Glutamatergic neuron (in vitro differentiated cells): ENCODE results near the gene NDUFV1. TPM values are rescaled to one million over a fixed set of nuclear protein-coding genes. Genes with fewer than 3 reads are reported as not detected.

Source experiments
- DNase-seq: peaks from one replicate; pipeline ENCODE4 v3.0.0; 2022
- H3K27ac Mint-ChIP-seq: one replicate; pipeline ENCODE4 v1.8.0; 2020; ENCODE audit warnings: mild to moderate bottlenecking, mixed read lengths, inconsistent platforms; ENCODE audit not compliant: unreplicated experiment
- H3K27me3 Mint-ChIP-seq: one replicate; pipeline ENCODE4 v1.8.0; 2020; ENCODE audit warnings: mild to moderate bottlenecking, moderate library complexity, mixed read lengths, inconsistent platforms; ENCODE audit not compliant: unreplicated experiment
- H3K36me3 Mint-ChIP-seq: one replicate; pipeline ENCODE4 v1.8.0; 2020; ENCODE audit warnings: mild to moderate bottlenecking, mixed read lengths, inconsistent platforms; ENCODE audit not compliant: unreplicated experiment
- H3K4me1 Mint-ChIP-seq: one replicate; pipeline ENCODE4 v1.8.0; 2020; ENCODE audit warnings: mild to moderate bottlenecking, low read depth, mixed read lengths, inconsistent platforms; ENCODE audit not compliant: unreplicated experiment
- H3K4me3 Mint-ChIP-seq: one replicate; pipeline ENCODE4 v1.8.0; 2020; ENCODE audit warnings: mild to moderate bottlenecking, mixed read lengths, inconsistent platforms; ENCODE audit not compliant: unreplicated experiment
- H3K9me3 Mint-ChIP-seq: one replicate; pipeline ENCODE4 v1.8.0; 2020; ENCODE audit warnings: mild to moderate bottlenecking, moderate library complexity, mixed read lengths, inconsistent platforms; ENCODE audit not compliant: unreplicated experiment
- total RNA-seq: library from RNA; stranded (reverse); fragmentation: NEBNext Ultra II Directional; extraction: Animal tissue kit (Norgen Biotek cat#: 25700); gene quantifications from one replicate; pipeline ENCODE4 v1.2.1, GENCODE V29; 2021; ENCODE audit not compliant: unreplicated experiment
- TF ChIP-seq, protein P1 (sequence below): fragments of 200-600 bp; sonication (generic); IDR thresholded peaks from one replicate; pipeline ENCODE4 v1.5.0; 2021; ENCODE audit not compliant: partially characterized antibody, unreplicated experiment

The NDUFV1 gene
- total RNA-seq, 1 donor from 2014 or later, result 216 TPM

DNA sequence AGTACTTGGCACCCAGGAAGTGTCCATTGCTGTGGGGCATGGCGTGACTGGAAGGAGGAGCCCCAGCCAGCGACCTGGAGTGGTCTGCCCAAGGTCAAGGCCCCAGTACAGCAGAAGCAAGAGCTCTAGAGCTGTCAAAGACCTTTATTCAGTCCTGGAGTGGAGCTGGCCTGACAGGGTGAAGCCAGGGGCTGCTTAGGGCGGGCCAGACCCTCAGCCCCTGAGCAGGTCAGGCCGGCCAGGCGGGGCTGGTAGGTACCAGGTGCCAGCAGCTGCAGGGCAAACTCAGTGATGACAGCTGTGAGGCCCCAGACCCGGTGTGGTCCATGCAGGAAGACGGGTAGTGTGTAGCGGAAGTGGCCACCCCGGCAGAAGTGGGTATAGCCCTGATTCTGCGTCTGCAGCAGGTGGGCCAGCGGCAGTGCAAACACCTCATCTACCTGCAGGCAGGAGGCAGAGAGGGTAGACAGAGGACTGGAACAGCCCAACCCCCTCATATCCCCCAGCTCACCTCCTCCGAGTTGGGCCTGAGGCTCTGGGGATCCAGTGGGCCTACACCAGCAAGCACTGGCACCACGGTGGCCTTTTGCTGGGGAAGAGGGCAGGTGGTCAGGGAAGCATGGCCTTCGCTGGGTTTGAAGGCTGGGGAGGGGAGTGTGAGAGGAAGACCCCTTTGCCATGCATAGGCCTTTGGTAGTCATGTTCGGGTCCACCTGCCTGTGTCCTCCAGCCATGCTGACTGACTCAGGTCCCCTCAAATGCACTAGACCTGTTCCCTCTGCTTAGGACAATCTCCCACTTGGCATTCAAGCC is 21.3 kb downstream of the NDUFV1 start:
- Mint-ChIP-seq H3K27me3 (peaks cover 3% of the 10 kb centered on the region), H3K36me3 (no peaks in the 10 kb centered on the region), H3K9me3 (peaks cover 2% of the 10 kb centered on the region), H3K4me1 (peaks cover 2% of the 10 kb centered on the region), H3K27ac (no peak overlapping the region), H3K4me3 (no peak overlapping the region)
- TF ChIP-seq, protein P1, sequence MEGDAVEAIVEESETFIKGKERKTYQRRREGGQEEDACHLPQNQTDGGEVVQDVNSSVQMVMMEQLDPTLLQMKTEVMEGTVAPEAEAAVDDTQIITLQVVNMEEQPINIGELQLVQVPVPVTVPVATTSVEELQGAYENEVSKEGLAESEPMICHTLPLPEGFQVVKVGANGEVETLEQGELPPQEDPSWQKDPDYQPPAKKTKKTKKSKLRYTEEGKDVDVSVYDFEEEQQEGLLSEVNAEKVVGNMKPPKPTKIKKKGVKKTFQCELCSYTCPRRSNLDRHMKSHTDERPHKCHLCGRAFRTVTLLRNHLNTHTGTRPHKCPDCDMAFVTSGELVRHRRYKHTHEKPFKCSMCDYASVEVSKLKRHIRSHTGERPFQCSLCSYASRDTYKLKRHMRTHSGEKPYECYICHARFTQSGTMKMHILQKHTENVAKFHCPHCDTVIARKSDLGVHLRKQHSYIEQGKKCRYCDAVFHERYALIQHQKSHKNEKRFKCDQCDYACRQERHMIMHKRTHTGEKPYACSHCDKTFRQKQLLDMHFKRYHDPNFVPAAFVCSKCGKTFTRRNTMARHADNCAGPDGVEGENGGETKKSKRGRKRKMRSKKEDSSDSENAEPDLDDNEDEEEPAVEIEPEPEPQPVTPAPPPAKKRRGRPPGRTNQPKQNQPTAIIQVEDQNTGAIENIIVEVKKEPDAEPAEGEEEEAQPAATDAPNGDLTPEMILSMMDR, result no peak
- no peak for DNase-seq

DNA sequence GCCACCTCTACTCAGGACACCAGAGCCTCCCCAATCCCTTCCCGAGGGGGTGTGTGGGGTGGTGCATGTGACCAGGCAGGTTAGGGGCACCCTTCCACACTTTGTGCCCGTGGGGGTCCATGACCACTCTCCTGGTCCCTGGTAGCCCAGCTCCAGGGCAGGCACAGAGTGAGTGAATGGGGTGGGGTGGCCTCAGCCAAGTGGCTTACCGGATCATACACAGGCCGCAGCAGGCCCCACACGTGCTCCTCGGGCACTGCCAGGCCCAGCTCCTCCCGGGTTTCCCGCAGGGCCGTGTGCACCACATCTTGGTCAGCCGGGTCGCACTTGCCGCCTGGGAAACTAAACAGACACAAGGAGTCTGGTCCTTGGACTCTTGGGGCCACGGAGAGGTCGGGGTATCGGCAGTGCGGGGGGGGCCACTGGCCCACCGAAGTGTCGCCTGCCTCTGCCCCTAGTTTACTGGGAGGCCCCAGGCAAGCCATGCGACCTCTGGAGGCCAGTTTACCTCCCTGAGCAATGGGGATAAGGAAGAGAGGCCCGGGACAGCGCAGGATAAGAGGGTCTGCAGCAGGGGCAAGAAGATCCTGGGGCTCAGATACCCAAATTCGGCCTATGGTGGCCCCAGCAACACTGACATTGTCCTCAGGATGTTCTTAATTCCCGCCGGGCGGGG is 22.1 kb downstream of the NDUFV1 start:
- H3K36me3 Mint-ChIP-seq, result no peaks in the 10 kb centered on the region
- no peak overlapping the region for H3K27ac Mint-ChIP-seq
- H3K27me3 Mint-ChIP-seq, result peaks cover 3% of the 10 kb centered on the region
- peak overlapping the region; percentile 69 for H3K4me3 Mint-ChIP-seq
- peaks cover 2% of the 10 kb centered on the region for H3K9me3 Mint-ChIP-seq
- no peak for DNase-seq
- peaks cover 2% of the 10 kb centered on the region for H3K4me1 Mint-ChIP-seq
- TF ChIP-seq, protein P1, result no peak

DNA sequence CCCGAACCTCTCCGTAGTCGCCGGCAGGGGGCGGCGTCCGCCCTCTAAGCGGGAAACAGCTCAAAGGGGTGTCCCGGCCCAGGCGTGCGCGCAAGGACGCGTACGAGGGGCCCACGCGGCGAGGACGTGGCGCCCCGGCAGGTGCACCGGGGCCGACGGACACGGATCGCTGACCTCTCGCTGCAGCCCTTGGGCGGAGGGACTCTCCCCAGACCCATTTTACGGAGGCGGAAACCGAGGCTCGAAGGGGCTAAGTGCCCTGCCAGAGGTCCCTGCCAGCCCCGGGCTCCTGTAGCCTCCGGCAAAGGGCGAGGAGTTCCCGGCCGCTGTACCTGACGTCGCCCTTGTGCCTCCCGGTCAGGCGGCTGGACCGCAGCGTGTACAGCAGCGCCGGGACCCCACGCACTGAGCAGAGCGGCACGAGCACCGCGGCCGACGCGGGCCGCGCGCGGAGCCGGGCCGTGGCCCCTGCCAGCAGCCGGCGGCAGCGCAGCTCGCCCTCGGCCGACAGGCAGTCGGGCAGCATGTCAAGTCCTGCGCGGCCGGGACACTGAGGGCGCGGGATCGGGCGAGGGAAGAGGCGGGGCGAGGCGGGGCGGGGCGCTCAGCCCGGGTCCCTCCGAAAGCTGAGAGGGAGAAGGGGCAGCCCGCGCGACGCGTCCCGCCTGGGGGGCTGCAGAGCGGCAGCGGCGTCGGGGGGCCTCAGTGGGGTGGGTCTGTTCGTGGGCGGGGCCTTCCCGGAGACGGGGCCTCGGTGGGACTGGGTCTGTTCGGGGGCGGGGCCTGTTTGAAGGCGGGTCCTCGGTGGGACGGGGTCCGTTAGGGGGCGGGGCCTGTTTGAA is 22.9 kb downstream of the NDUFV1 start, which contains the start of gene NUDT8:
Gene NUDT8, minus strand, starts transcription at position 552 of the 842 bp plus-strand sequence. Its CDS starts 26 bp downstream, at position 526.
- peaks cover 2% of the 10 kb centered on the region for H3K4me1 Mint-ChIP-seq
- DNase-seq, result peak; percentile 99
- peaks cover 3% of the 10 kb centered on the region for H3K27me3 Mint-ChIP-seq

DNA sequence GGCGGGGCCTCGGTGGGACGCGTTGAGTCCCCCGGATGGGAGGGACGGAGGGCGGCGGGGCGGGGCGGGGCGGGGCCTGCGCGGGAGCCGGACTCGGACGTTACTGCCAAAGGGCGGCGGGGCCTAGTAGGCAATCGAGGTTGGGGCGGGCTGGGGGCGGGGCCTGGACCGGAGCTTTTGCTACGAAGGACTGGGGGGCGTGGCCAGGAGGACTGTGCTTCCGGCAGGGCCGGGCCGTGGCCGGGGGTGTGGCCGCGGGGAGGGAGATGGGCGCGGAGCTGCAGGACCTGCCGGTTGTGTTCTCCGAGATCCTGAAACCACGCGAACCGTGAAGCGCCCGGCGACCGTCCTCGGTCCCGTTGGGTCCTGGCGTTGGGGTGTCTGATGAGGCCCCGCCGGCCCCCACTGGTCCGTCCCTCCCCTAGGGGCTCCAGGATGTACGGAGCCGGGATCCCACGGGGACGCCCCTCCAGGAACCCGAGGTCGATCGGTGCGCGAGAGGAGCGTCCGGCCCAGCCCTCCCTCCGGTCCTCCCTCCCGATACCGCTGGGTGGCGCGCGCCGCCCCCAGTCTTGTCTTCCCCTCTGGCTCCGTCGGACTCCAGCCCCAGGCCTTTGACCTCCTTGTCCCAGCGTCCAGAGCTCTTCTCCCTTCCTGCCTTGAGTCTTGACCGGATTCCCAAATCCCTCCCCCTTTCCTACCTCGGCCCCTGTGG is 23.6 kb downstream of the NDUFV1 start:
- TF ChIP-seq, protein P1, result peak; percentile 83
- H3K4me1 Mint-ChIP-seq, result peaks cover 2% of the 10 kb centered on the region
- H3K36me3 Mint-ChIP-seq, result no peaks in the 10 kb centered on the region
- DNase-seq, result peak; percentile 99
- H3K27ac Mint-ChIP-seq, result peak overlapping the region; percentile 74
- peaks cover 3% of the 10 kb centered on the region for H3K27me3 Mint-ChIP-seq
- H3K9me3 Mint-ChIP-seq, result peaks cover 2% of the 10 kb centered on the region
- H3K4me3 Mint-ChIP-seq, result peak overlapping the region; percentile 88

More for the DNA sequence above, 22.9 kb downstream of the NDUFV1 start, which contains the start of gene NUDT8:
- Mint-ChIP-seq H3K27ac (peak within 1 kb of the TSS; percentile 74), H3K36me3 (no peaks in the 10 kb centered on the region), H3K4me3 (peak within 1 kb of the TSS; percentile 88), H3K9me3 (peaks cover 2% of the 10 kb centered on the region)
- TF ChIP-seq, protein P1, result peak; percentile 96
